Thyroid gland (tissue), 4 donors: ENCODE measurements around the gene NUDT16.

ENCODE experiments used
- CTCF ChIP-seq, 6 experiments: fragments of 200-600 bp in 3 of 6; fragments of 450-650 bp in 3 of 6; sonication (generic) in 3 of 6; IDR thresholded peaks; one replicate each; pipeline ENCODE4 v1.5.1; 2016 to 2019; ENCODE audit warnings: antibody characterized with exemption in 6 of 6, mild to moderate bottlenecking in 2 of 6, inconsistent platforms in 1 of 6, moderate library complexity in 1 of 6
- POLR2A ChIP-seq, 2 donors: fragments of 450-650 bp; IDR thresholded peaks; one replicate each; pipeline ENCODE4 v1.6.1; 2017; ENCODE audit warnings: antibody characterized with exemption in 2 of 2, mild to moderate bottlenecking in 2 of 2, moderate library complexity in 1 of 2

DNA sequence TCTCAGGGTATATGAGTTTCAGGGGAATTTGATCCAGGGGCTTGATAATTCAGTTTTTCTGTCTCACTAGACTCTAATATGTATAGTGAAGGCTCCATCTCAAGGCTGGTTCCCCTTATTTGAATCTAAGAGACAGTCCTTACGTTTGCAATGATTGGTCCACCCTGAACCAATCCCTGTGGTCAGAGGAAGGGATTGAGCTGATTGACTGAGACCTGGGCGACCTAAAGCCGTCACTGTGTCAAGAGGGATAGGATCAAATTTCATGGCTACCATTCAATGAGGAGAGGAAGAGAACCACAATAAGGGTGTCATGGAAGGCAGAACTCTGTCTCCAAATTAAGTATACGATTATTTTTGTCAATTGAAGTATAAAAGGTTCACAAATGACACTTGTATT, 16.3 kb downstream of the NUDT16 start:
- no peak for TF ChIP-seq CTCF (IDR thresholded peaks at IDR 0.05)
- no peak for TF ChIP-seq POLR2A (IDR thresholded peaks at IDR 0.05)
